Measurements from ENCODE around the gene CEACAM1.
"Not testable (repeated sequence)": the region's sequence is repeated elsewhere in the genome, so short reads cannot be mapped to it uniquely, and the experiment has no call there.

Gene CEACAM1

DNA sequence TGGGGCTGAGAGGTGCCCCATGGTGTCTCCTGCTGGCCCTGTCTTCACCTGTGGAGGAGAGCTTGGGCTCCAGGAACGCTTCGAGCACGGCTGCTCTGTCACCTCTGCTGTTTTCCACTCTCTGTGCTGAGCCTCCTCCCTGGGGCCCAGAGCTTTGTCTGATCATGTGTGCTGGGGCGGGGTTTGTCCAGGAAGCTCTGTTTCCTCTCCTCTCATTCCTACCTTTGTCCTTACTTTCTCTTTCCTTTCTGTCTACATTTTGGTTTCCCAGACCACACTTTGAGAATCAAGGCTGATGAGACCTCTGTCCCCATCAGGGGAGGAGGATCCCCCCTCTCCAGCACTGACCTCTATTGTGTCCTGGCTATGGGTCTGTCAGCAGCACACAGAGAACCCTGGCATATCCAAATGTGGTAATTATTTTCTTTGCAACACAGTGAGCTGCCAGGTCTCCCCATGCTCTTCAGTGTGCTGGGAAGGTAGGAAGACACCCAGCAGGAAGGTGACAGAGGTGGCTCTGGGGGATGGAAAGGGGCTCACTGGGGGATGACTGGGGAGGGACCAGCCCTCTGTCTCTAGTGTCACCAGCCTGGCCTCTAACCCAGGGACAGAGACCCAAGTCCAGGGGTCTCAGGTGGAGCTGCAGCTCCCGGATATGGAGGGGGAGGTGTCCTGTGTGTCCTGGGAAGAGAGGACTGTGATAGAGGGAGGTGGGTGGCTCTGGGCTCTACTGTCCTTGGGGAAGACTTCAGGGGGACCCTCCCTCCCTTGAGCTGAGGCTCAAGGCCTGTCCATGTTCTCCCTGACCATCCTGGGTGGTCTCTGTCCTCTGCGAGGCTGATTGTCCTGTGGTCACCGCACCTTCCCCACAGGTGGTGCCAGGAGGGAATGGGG, at the start of gene CEACAM1:
Gene CEACAM1, minus strand, starts transcription at position 128 of the 894 bp plus-strand sequence. Its CDS starts 107 bp downstream, at position 21.
- DNase-seq: peak; percentile 28

DNA sequence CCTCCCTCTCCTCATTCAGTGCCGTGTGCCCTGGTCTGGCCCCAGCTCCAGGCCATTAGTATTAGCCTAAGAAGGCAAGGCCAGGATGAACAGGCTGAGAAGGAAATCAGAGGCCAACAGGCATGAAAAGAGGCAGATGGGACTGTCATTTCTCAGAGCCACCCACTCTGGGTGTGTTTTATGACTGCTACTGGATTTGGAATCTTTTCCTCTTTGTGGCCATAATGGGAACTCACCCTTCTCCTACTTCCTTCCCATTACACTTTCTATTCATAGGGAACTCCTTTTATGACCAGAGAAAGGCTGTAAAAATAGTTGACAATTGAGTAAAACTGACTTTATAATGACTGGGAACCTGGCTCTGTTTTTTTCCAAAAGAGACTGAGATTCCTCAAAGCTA, 48.7 kb upstream of the CEACAM1 start:
- DNase-seq: no peak

DNA sequence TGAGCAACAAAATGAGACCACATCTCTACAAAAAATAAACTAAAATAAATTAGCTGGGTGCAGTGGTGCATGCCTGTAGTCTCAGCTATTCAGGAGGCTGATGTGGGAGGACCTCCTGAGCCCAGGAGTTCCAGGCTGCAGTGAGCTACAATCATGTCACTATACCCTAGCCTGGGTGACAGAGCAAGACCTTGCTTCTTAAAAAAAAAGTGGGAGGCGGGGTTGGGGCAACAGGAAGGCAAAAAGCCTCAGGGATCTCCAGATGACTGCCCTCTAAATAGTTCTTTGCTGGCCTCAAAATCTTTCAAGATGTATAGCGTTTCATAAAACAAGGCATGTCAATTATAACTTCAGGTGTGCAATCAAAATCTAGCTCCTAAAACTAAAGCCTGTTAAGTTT, 48.0 kb upstream of the CEACAM1 start:
- DNase-seq: no peak

DNA sequence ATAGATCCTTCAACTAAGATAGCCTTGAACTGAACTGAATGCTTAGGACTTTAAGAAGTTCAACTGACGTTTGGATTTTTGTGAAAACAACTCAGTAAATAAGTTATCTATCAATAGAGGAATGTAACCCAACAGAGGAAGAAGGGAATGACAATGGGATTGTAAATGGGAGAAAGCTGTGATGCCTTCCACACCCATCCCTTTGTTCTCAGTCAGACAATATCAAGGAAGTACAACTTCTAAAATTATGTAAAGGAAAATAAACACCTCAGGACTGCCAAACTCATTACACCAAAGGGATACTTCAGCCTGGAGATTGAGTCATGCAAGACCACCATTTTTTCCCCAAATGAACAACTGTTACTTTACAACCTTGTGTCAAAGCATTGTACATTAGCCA, 45.4 kb upstream of the CEACAM1 start:
- no peak for DNase-seq

DNA sequence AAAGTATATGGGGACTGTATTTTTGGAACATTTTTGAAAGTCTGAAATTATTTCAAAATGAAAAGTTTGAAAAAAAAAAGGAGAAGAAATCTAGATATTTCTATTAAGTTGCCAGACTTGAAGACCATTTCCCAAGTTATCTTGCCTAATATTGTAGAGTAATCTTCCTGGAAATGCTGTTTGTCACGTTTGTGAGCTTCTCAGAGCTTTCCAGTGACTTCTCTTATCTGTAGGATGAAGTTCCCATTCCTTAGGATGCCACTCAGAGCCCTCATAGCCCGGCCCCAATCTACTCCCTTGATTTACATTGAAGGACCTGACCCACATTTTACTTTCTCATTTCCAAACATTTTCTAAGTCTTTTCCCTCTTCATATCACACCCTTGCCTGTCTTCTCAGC, 42.8 kb upstream of the CEACAM1 start:
- DNase-seq: no peak

DNA sequence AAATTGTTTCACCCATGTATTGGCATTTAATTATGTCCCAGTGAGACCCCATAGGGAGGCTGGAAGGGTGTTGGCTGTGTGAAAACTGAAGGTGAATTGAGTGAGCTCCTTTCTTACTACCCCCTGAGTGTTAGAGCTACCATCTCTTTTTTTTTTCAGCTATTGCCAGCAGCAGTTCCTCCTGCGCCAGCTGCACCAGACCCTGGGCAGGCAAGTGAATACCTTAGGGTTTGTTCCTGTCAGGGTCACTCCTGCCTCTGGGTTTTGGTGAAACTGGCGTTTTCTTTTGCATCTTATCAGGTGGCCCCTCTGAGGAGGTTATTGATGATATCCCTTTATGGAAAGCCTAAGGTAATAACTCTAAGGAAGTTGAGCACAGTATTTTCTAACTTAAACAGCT, 40.9 kb upstream of the CEACAM1 start:
- DNase-seq: no peak

DNA sequence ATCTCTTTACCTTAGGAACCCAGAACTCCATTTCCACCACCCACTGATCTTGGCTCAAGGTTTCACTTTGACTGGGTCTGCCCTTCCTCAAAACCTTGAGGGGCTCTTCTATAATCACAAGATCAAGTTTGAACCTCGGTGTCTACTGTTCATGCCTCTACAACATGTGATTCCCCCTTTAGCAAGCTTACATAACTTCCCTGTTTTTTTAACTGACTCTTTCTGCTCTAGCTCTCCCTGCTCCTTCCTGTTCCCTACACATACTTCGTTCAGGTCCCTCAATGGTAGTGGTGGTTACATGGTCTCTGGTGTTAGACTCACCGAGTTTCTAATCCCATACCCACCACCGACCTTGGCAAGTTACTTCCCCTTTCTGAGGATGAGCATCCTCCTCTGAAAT, 39.7 kb upstream of the CEACAM1 start:
- DNase-seq: peak; percentile 74

DNA sequence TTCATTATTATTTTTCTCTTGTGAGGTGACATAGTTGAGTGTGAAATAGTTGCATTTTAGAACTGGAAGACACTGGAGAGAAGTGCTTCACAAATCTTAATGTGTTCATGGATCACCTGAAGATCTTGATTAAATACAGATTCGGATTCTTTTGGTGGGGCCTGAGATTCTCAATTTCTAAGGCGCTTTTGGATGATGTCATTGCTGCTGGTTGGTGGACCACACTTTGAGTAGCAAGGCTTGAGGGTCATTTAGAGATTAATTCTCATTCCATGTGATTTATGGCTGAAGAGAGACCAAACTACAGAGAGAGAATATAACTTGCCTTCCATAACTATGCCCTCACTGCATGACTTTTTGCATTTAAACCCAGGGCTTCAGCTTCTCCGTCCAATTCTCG, 39.3 kb upstream of the CEACAM1 start:
- DNase-seq: no peak

DNA sequence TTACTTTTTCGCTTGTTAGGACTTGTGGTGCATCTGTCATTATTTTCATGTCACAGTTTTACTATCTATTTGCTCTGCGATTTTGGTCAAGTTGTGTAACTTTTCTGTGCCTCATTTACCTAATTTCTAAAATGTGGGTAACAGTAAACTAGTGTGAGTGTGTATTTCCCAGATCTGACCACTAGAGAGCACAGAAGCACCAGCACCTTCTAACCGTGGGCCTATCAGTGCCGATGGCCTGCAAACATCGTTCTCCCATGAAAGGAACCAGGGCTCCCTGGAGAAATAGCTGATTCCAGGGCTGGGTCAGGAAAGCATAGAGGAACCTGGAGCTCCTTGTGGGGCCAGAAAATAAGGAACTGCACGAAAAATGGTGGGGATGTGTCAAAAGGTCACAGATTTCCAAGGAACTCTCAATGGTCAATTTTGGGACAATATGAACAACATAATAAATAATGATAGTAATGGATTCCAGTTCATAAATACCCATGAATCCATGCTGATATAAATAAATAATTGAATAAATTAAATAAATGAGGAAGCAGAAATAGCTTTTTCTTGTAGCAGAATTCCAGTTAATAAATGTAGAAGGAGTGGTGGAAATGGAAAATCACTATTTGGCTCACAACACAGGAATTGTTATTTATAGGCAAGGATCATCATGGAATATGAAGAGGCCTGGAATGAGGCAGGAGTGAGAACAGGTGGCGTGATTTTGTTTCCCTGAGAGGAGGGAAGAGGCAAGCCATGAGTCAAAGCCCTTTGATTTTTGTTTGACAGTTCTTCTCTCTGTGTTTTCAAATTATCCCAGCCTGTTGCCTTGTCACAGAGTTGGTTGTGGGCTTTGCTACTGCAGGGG, 35.3 kb upstream of the CEACAM1 start:
- peak; percentile 32 for DNase-seq

DNA sequence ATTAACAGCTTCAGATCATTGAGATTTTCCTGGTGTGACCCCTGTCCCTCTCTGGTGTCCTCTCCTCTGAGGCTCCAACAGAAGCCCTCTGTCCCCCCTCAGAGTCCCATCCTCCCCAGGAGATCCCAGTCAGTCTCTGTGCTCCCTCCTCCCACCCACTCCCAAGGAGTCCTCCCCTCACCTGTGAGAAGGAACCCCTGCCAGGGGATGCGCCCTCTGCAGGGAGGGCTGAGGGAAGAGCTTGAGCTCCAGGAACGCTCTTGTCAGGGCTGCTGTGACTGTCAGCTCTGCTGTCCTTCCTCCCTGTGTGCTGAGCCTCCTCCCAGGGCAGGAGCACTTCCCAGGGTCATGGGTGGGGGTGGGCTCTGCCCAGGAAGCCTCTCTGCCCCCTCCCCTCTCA, 33.2 kb upstream of the CEACAM1 start:
- DNase-seq: no peak

DNA sequence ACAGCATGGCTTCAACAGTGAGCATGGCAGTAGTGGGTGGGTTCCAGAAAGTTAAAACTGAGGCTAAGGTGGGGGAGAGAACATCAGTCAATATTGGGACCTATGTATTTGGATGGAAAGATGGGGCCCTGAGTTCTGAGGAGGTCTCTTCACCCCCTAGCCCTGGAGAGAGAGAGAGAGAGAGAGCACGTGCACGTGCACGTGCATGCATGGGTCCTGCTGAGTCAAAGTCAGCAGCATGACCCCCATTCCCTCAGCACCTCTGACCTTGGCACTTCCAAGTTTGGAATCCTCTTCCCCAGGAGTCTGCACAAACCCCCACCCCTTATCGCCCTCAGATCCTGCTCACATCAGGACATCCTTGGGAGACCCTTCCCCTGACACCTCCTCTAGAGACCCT, 32.5 kb upstream of the CEACAM1 start:
- DNase-seq: no peak

DNA sequence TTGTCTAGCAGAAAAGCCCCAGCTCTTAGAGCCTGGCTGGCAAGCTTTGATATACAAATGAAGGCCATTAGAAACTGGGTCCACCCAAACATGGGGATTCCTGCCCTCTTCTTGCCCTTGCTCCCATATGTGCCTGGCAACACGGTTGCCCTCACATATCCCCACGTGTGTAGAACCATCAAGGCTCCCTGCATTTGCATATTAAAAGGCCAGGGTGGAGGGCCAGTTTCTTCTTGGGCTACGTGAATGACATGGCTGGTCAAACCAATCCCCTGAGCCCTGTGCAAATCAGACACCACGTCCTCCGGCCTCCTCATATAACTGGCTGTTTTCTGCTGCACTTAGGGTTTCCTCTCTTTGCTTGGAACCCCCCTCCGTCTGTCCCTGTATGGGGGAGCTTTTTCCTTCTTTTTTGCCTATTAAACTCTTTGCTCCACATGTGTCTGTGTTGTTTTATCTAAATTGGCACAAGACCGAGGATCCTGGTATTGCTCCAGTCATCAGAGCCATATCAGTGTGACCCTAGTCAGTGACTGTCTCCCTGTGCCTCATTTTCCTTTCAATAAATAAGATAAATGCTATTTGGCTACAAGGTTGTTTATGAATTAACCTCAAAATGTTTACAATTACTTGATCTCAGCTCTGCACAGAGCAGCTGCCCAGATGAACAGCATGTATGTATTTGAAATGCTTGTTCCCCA, 30.3 kb upstream of the CEACAM1 start:
- DNase-seq: no peak

DNA sequence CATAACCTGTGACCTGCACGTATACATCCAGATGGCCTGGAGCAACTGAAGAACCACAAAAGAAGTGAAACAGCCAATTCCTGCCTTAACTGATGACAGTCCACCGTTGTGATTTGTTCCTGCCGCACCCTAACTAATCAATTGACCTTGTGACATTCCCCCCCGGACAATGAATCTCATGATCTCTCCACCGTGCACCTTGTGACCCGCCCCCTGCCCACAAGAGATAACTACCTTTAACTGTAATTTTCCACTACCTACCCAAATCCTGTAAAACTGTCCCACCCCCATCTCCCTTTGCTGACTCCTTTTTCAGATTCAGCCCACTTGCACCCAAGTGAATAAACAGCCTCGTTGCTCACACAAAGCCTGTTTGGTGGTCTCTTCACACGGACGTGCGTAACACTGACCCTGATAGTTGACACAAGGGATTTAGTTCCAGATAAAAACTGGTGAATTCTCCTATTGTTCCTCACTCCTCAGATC, 29.1 kb upstream of the CEACAM1 start:
- not testable (repeated sequence) for DNase-seq

DNA sequence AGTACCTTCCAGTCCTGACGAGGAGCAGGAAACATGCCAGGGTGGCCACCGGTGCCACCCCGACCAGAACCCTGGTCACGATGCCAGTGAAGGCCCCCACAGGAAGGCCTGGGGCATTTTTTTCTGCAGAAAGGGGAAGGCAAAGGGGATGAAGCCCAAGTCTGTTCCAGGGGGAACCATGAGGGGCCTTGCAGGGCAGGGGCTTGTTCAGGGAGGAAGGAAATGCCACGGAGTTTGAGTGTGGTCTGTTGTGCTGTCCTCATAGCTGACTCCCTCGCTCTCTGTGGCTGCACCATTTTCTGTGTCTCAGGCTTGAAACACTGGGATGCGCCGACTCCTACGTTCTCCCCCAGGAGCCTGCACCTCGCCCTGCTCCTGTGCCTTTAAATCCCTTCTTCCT, 27.5 kb upstream of the CEACAM1 start:
- DNase-seq: peak; percentile 94

DNA sequence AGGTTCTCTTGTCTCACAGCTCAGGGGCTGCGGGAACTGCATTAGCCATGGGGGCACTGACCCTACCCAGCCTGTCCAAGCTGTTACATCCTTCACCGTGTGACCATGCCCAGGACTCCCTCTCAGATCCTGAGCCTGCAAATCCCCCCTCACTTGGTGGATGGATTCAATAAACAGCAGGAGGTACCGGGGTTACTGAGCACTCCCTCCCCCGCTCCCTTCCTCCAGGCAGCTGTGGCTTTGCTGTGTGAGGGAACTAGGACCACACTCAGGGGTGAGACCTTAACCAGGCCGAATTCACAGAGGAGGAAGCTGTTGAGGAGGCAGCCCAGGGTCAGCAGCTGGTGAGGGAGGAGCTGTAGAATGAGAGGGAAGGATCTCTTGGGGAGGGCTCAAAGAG, 27.0 kb upstream of the CEACAM1 start:
- DNase-seq: peak; percentile 94

DNA sequence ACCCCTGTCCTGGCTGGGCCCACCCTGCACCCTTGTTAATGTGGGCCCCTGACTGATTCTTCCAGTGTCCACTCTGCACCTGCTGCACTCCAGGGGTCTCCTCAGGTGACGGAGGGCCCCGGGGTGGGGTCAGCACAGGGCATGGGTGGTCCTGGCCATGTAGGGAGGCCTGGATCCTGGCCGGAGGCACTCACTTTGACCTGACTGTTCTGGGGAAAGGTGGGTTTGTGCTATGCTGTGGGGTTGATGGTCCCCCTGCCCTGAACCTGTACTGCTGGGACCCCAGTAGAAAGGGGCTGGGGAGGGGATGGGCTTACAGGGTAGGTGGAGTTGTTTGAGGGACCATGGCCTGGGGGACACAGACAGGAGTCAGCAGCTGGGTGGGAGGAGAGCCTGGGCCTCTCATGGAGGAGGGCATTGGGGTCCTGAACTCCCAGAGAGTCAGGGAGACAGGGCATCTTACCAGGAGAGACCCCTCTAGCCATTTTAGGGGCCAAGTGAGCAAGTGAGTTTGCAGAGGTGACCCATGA, 25.8 kb upstream of the CEACAM1 start:
- no peak for DNase-seq

DNA sequence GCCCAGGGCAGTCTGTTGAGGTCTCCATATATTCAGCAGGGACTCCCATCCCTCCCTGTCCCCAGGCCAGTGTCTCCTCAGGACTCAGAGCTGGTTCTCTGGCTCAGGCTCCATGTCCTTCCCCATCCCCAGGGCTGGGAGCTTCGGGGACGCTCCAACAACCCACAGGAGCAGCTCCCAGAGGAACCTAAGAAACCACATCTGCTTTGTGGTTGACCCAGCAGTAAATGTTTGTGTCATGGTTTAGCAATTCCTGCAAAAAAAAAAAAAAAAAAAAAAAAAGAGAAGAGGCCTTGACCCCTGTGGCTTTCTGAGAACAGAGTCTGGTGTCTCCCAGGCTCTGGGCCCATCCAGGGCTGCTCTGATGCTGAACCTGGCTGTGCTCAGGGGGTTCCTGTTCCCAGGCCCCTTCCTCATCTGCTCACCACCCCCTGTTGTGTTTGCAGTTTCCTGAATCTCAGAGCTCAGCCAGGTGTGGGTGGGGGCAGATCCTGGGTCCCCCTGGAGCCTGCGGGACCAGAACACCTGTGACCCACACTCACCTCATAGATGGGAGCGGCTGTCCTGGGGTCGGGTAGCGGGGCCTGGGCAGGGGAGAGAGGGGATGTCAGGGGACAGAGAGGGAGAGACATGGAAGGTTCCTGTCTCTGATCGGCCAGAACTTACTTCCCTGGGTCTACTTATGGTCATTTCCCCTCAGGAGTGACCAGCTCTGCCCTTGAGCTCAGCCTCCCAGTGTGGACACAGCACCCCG, 25.2 kb upstream of the CEACAM1 start:
- peak; percentile 72 for DNase-seq

DNA sequence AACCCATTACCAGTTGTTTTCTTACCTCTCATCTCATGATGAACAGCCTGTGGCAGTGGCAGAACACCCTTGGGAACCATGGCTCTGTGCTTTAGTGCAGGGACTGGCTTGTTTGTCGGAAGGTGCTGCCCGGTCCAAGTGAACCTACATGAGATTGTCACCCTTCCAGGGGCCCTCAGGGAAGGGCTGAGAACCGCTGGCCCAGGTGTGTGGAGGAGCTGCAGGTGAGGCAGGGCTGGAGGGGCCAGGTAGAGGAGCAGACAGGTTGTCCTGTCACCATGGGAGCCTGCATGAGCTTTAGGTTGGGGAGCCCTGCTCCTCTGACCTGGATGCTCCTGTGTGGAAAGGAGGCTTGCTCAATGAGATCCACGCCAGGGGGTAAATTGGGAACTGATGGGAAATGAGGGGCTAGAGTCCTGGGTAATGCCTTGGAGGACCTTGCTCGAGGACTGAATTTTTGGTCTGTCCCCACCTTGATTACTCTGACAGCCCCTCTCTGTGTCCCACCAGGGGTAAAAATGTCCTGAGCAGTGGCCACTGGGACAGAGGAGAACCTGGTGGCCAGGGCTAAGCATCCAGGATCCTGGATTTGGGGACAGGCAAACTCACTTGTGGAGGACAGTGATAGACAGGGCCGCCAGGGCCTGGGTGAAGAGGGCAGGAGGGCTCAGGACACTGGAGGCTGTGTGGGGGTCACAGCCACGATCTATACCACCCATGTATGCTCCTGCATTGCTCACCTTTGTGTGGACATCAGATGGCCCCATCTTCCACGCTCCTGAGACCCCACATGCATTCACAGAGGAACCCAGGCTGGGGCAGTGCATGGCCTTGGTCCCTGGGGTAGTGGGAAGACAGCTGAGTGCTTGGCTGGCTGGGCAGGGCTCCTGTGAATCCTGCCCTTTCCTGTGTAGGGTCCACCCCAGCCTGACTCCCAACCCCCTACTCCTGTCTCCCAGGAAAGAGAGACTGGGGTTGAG, 24.1 kb upstream of the CEACAM1 start:
- no peak for DNase-seq

DNA sequence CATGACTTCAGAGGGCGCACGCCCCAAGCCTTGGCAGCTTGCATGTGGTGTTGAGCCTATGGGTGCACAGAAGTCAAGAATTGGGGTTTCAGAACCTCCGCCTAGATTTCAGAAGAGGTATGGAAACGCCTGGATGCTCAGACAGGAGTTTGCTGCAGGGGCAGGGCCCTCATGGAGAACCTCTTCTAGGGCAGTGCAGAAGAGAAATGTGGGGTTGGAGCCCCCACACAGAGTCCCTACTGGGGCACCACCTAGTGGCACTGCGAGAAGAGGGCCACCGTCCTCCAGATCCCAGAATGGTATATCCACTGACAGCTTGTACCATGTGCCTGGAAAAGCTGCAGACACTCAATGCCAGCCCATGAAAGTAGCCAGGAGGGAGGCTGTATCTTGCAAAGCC, 22.2 kb upstream of the CEACAM1 start:
- not testable (repeated sequence) for DNase-seq

DNA sequence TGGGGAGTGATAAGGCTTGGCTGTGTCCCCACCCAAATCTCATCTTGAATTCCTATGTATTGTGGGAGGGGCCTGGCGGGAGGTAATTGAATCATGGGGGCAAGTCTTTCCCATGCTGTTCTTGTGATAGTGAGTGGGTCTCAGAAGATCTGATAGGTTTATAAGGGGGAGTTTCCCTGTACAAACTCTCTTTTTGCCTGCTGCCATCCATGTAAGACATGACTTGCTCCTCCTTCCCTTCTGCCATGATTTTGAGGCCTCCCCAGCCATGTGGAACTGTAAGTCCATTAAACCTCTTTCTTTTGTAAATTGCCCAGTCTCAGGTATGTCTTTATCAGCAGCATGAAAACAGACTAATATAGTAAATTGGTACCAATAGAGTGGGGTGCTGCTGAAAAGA, 20.8 kb upstream of the CEACAM1 start:
- DNase-seq: not testable (repeated sequence)

DNA sequence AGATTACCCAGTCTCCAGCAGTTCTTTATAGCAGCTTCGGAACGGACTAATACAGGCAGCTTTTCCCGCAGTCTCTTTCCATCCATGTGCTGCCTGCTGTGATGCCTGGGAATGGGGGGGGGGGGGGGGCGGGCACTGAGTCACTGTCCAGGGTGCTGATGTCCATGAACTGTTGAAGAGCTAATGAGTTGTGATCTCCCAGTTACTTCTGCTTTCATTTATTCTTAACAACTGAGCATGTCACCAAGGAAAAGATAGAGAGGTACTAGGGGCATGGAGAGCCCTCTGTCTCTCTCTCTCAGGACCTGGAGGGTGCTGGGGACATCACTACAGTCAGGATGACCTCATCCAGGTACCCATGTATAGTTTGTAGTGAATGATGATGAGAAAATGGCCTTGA, 20.3 kb upstream of the CEACAM1 start:
- DNase-seq: no peak

Measured in GDM1 (cell line).